Mucosa of descending colon (tissue), 3 donors: Measurements from ENCODE around the gene PSMD1. TPM values are rescaled to one million over a fixed set of nuclear protein-coding genes. Genes with fewer than 3 reads are reported as not detected.

ENCODE experiments used
- ATAC-seq: fragments of 200-7000 bp; cut with Tn5 transposase; one replicate; pipeline ENCODE4 v1.9.1; 2020; ENCODE audit warnings: mild to moderate bottlenecking, moderate library complexity
- DNase-seq, 3 donors: peaks; one replicate each; pipeline ENCODE4 v3.0.0-alpha.2; 2020
- H3K36me3 ChIP-seq: fragments of 200-600 bp; one replicate; pipeline ENCODE4 v1.8.0; 2021; ENCODE audit warnings: low read depth, mild to moderate bottlenecking
- H3K4me1 ChIP-seq: fragments of 200-600 bp; one replicate; pipeline ENCODE4 v1.8.0; 2021; ENCODE audit warnings: low read depth, mild to moderate bottlenecking
- H3K4me3 ChIP-seq: fragments of 200-600 bp; one replicate; pipeline ENCODE4 v1.8.0; 2021; ENCODE audit warnings: mild to moderate bottlenecking
- H3K9me3 ChIP-seq: fragments of 200-600 bp; one replicate; pipeline ENCODE4 v1.8.0; 2021; ENCODE audit warnings: mild to moderate bottlenecking
- intact Hi-C, 2 donors: fragments of 100-400 bp; cut with DNase I in 1 of 2; cut with micrococcal nuclease in 1 of 2; formaldehyde crosslinking; loops; one replicate each; pipeline versions ENCODE4 v1.11.0 to v1.11.1; 2022; cut with DNase I, micrococcal nuclease
- total RNA-seq, 3 donors: library from RNA; stranded (reverse); fragmentation: NEBNext Ultra II Directional in 2 of 3; extraction: Animal tissue kit (Norgen Biotek cat#: 25700) in 2 of 3; gene quantifications; one replicate each; pipeline versions ENCODE4 v1.2.1 to v1.2.4, GENCODE V29; 2021 to 2023
- TF ChIP-seq, protein P1 (sequence below): fragments of 200-600 bp; IDR thresholded peaks from one replicate; pipeline ENCODE4 v1.8.0; 2022; ENCODE audit warnings: antibody characterized with exemption, mild to moderate bottlenecking
- donor health status: DM: no; HTN: no; CAD: no; lungs with moderate emphysema.
- donor health status: DM: no; HTN: no; CAD: no.
- donor health status: DM: no; HTN: yes; CAD: no.

The PSMD1 gene
- total RNA-seq, 3 donors from 2014 or later = 68.1 to 90.4 (median 76.6) TPM

DNA sequence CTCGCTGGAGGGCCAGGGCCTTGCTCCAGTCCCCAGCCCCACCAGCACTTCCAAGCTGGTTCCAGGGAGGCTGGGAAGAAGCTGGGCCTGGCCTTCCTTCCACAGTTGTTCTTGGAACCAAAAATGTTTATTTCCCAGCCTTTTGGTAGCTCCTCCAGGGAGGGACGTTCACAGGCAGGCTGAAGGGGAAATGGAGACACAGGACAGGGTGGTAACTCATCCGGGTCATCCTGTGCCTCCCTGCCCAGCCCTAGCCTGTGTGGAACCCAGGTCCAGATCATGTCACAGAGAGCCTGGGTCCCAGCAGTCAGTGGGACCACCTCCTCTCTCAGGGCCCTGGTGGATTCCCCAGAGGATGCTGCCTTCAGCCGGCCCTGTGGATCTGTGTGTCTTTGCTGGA lies 129.2 kb downstream of the PSMD1 start:
- TF ChIP-seq, protein P1, sequence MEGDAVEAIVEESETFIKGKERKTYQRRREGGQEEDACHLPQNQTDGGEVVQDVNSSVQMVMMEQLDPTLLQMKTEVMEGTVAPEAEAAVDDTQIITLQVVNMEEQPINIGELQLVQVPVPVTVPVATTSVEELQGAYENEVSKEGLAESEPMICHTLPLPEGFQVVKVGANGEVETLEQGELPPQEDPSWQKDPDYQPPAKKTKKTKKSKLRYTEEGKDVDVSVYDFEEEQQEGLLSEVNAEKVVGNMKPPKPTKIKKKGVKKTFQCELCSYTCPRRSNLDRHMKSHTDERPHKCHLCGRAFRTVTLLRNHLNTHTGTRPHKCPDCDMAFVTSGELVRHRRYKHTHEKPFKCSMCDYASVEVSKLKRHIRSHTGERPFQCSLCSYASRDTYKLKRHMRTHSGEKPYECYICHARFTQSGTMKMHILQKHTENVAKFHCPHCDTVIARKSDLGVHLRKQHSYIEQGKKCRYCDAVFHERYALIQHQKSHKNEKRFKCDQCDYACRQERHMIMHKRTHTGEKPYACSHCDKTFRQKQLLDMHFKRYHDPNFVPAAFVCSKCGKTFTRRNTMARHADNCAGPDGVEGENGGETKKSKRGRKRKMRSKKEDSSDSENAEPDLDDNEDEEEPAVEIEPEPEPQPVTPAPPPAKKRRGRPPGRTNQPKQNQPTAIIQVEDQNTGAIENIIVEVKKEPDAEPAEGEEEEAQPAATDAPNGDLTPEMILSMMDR = no peak
- intact Hi-C loops = no loop called here

DNA sequence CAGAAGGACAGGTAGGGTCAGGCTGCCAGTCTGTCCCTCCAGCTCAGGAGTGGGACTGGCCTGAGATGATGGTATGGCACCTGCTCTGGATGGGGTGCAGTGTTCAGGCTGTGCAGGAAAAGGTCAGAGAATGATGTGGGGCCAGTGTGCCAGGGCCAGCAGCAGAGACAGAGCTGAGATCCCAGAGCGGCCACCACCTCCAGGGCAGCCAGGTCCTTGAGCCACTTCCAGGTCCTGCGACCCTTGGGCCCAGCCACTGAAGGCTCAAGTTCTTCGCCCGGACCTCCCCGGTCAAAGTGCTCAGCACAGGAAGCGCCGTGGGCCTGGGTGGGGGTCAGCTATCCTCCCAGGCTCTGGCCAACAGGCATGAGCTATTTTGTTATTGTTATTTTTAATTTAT lies 129.7 kb downstream of the PSMD1 start:
- ATAC-seq (no peak), DNase-seq (no peak)
- no peaks in the 10 kb centered on the region for H3K9me3 ChIP-seq
- no peak overlapping the region for H3K4me3 ChIP-seq
- TF ChIP-seq, protein P1 = no peak
- H3K36me3 ChIP-seq = no peaks in the 10 kb centered on the region
- H3K4me1 ChIP-seq = peaks cover 6% of the 10 kb centered on the region
- intact Hi-C loops = no loop called here

More for the DNA sequence above, 129.2 kb downstream of the PSMD1 start:
- no peak for DNase-seq
- Histone ChIP-seq H3K4me3 (no peak overlapping the region), H3K9me3 (no peaks in the 10 kb centered on the region), H3K36me3 (no peaks in the 10 kb centered on the region), H3K4me1 (peaks cover 6% of the 10 kb centered on the region)
- ATAC-seq = no peak

DNA sequence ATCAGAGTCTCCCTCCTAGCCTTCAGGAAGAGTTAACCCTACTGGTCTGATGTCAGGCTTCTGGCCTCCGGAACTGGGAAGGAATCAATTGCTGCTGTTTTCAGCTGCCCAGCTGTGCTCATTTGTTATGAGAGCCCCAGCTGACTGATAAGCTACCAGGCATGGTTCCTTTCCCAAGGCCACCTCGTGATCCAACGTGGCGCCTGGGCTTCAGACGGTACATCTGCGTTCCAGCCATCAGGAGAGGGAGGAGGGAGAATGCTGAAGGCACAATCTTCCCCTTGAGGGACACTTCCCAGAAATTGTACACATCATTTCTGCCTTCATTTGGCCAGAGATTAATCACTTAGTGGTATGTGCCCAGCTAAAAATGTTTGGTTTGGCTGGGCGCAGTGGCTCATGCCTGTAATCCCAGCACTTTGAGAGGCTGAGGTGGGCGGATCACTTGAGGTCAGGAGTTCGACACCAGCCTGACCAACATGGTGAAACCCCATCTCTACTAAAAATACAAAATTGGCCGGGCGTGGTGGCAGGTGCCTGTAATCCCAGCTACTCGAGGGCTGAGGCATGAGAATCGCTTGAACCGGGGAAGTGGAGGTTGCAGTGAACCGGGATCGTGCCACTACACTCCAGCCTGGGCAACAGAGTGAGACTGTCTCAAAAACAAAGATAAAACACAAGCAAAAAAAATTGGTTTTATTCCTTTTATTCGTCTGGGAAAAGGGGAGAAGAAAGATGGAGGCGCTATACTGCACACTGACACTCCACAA lies 131.3 kb downstream of the PSMD1 start:
- ATAC-seq (no peak), DNase-seq (no peak)
- no peaks in the 10 kb centered on the region for H3K9me3 ChIP-seq
- intact Hi-C loops = no loop called here
- H3K4me1 ChIP-seq = peaks cover 6% of the 10 kb centered on the region
- no peak overlapping the region for H3K4me3 ChIP-seq
- TF ChIP-seq, protein P1 = no peak
- no peaks in the 10 kb centered on the region for H3K36me3 ChIP-seq

DNA sequence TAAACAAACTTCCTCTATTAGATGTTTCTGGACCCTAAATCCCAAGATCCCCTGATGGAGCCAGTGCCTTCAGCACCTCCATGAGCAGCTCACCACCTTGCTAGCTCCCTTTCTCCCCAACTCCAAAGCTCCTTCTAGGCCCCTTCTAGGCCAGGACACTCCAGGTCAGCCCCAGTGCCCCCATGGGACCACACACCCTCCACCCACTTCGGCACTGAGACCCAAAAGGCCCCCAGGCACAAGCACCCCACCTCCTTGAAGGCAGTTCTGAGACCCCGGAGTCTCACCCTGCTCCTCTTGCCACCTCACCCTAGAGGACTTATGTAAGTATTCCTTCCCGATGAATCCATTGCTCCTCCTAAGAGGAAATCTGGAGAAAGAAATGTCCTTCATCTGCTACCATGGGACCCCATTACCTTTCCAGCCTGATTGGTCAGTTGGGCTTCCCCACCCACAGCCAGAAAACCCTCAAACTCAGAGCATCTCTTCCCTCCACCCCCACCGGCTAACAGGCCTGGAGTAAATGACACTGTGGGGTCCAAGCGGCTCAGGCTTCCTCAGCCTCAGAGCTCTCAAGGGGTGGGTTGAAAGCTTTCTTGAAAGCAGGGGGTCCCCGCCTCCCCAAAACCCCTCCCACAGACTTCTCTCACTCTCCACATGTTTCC lies 132.0 kb downstream of the PSMD1 start:
- ATAC-seq = no peak
- H3K4me3 ChIP-seq = no peak overlapping the region
- H3K36me3 ChIP-seq = no peaks in the 10 kb centered on the region
- peaks cover 6% of the 10 kb centered on the region for H3K4me1 ChIP-seq
- TF ChIP-seq, protein P1 = no peak
- no peak for DNase-seq
- intact Hi-C loops = no loop called here
- H3K9me3 ChIP-seq = no peaks in the 10 kb centered on the region

DNA sequence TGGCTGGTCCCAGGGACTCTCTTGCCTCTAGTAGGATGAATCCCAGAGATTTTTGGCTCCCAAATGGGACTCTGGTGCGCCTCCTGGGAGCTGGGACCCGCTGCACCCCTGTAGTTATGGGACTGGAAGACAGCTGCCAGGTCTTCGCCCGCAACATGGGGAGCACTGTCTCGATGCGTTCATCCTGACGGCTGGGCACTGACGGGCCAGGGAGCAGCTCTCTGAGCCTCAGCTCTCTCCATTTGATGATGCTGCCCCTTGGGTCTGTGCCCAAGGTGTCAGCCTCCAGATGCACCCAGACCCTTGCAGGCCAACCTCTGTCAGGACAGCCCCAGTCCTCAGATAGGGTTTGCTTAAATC lies 132.5 kb downstream of the PSMD1 start:
- DNase-seq = no peak
- Histone ChIP-seq H3K4me1 (peaks cover 6% of the 10 kb centered on the region), H3K36me3 (no peaks in the 10 kb centered on the region), H3K9me3 (no peaks in the 10 kb centered on the region), H3K4me3 (no peak overlapping the region)
- ATAC-seq = no peak
- TF ChIP-seq, protein P1 = no peak
- intact Hi-C loops = no loop called here
